GM23248 (cell line): Measurements from ENCODE around the gene LRMDA.

Experiments
- EZH2 ChIP-seq: fragments of 200-600 bp; sonication (generic); IDR thresholded peaks from 2 replicates; pipeline ENCODE4 v1.6.1; 2018; ENCODE audit warnings: antibody characterized with exemption, mild to moderate bottlenecking; ENCODE audit not compliant: insufficient read depth, poor library complexity, severe bottlenecking
- EZH2phosphoT487 ChIP-seq: fragments of 200-600 bp; sonication (generic); IDR thresholded peaks from 2 replicates; pipeline ENCODE4 v1.6.1; 2018; ENCODE audit warnings: antibody characterized with exemption, moderate library complexity, mild to moderate bottlenecking, low read depth; ENCODE audit not compliant: insufficient read depth

DNA sequence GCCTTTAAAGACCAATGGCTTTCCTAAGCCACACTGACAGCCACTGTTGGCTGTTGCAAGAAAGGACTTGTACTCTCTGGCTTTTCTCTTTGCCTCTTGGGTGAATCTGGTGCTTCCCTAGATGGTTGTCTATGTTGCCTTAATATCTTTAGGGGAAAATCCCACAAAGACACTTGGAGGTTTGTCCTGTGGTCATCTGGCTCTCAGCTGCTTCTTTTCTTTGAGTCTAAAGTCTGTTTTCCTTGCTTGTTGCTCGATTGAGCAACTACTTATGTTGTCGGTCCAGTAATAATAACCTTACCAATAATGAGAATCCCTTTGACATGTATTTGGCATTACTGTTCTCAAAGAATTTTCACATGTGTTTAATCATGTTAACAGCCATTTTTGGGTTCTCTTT is 537.6 kb downstream of the LRMDA start:
- no peak for TF ChIP-seq EZH2phosphoT487
- no peak for TF ChIP-seq EZH2
